ENCODE data around the gene TMCC2.

TMCC2 gene

GRCh38 chr1:205241366-205242030, 13.8 kb downstream of the TMCC2 start:
- no peak for DNase-seq

GRCh38 chr1:205243350-205244191, 15.8 kb downstream of the TMCC2 start:
- no peak for DNase-seq

DNA sequence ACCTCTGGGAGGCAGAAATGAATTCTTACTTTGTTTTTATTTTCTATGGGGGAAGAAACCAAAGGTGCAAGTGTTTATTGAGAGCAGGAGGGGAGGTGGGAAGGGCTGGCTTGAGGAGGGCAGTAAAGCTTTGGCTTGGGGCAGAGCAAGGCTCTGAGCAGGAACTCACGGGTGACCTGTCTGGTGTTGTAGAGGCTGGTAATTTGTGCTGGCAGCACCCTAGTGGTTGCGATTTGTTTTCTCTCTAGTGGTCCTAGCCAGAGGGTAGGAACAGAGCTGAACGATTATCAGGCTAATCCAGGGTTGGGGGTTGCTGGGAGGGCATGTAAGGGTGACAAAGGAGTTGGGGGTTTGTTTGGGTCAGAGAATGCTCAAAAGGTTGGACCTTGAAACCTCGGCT, 16.6 kb downstream of the TMCC2 start:
- no peak for DNase-seq

DNA sequence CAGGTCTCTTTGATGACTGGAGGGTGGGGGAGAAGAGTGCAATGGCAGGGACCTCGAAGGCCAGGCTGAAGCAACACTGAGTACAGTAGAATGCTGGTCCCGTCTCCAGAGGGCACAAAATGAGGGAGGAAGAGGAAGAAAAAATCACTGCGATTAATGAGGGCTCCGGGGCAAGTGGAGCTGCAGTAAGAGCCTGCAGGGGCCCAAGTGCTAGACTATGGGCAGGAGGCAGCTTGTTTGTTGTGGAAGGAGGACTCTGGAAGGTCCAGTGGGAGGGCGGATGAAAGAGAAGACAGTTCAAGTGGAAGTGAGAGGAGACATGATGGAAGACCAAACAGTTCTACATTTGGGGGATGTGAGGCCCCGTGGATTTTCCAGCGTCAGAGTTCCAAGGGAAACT, 17.4 kb downstream of the TMCC2 start:
- no peak for DNase-seq

GRCh38 chr1:205246351-205247119, 18.8 kb downstream of the TMCC2 start:
- no peak for DNase-seq

- DNase-seq = no peak
These were observed 19.6 kb downstream of the TMCC2 start for GRCh38 chr1:205247130-205247921.

DNA sequence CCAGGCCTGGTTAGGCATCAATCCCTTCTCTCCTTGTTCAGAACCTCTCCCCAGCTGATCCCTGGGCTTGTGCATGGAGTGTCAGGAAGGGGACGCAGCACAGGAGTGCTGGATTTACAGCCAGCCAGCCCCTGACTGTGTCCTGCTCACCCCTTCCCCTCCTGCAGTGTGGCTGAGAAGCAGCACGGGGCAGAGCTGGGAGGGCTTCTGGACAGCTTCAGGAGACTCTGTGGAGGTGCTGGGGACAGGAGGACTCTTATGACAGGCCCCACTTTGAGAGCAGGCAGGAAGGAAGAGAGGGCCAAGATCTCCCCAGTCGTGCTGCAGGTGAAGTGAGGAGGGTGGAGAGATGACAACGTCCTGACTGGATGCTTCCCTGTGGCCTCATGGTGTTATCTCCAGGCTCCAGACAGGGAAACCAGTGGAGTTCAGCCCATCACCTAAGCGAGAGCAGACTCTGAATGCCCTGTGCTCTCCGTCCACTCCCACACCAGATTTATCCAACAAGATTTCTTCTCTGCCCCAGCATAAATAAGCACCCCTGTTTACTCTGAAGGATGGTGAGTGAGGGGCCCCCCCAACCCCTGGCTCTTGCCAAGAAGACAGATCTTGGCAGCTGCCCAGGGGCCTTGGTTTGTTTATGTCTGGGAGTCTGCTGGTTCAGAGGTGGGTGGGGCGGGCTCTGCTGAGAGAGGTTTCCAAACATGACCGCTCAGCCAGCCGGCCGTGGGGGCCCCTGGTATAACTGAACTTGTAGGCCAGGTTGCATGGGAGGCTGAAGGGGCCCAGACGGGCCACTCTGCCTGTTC, 21.3 kb downstream of the TMCC2 start:
- DNase-seq = no peak

DNA sequence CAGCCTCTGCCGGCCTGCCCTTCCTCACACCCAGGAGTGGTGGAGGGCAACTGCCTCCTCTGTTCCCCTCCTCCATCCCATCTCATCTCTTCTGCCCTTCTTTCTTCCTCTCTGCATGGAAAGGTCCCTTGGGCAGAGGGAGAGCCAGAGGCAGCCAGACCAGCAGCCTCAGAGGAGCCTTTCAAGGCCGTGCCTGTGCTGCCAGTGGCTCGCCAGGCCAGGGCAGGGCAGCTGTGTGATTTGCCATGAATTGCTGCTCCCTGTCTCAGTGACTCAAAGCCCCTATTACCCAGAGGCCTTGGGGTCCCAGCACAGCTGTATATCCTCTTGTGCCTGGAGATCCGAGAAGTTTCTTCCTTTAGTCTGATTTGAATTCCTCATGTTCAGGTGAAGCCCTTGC, 21.9 kb downstream of the TMCC2 start:
- DNase-seq = no peak

DNA sequence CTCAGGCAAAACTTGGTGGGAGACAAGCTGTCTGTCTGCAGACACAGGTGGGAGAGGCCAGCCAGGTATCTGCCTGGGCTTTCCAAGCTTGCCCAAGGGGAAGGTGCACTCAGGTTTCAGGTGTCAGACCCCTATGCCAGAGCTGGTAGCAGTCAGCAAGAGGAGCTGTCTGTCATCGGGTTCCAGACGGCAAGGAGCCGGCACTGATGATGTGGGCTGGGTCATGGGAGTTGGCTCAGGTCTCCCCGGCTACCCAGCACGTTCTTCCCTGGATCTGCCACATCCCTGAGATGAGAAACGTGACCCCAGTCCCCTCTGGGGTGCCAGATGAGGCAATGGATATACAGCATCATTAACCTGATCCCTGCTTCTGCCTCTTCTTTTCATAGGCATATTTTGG, 23.0 kb downstream of the TMCC2 start:
- DNase-seq = no peak

DNA sequence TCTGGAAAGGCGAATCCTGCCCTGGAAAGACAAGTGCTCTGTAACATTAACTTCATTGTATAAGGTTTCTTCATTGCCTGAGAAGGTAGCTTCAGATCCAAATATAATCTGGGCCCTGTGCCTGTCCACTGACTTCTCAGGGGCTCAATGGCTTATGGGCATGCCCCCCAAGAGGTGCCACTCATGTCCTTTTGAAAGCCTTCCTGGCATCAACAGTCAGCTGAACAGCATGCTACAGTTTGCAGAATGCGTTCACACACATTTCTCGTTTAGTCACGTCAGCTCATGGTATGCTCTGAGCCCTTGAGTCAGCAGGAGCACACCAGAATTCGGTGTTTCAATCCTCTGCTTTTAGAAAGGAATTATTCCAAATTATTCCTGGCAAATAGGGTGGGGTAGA, 23.8 kb downstream of the TMCC2 start:
- DNase-seq = no peak

DNA sequence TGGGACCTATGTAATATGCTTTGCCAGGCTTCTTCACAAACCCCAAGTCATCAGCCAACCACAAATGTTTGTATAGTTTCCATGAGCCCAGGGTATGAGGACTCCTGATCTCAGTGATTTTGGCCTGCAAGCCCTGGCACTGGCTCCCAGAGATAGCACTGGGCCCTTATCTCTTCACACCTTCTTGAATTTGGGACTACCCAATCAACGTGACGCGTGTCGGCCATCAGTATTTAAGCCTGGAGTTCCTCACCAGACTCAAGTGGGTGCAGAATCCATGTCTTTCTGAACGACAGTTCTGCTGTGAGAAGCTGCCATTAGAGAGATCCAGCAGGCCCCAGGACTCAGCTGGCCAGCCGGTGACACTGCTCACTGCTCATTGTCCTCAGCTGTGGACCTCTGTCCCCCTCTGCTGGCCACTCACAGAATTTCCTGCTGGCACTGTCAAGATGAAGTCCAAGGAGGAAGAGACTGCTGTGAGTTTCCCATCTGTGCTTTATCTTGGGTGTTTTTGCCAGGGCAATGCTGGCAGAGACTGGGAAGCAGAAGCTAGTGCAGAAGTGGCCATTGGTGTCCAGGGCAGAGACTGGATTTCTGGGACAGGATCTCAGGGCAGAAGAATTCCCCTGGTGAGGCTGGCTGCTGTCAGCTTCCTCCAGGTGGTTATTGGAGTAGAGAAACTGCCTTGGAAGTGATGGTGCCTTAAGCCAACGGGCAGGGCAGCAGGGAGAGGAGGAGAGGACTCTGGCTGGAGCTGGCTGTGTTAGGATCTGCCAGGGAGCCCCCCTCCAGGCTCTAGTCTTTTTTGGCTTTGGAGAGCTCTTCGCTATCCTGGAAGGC, 28.4 kb downstream of the TMCC2 start:
- peak; percentile 92 to 96 (median 93) for DNase-seq

DNA sequence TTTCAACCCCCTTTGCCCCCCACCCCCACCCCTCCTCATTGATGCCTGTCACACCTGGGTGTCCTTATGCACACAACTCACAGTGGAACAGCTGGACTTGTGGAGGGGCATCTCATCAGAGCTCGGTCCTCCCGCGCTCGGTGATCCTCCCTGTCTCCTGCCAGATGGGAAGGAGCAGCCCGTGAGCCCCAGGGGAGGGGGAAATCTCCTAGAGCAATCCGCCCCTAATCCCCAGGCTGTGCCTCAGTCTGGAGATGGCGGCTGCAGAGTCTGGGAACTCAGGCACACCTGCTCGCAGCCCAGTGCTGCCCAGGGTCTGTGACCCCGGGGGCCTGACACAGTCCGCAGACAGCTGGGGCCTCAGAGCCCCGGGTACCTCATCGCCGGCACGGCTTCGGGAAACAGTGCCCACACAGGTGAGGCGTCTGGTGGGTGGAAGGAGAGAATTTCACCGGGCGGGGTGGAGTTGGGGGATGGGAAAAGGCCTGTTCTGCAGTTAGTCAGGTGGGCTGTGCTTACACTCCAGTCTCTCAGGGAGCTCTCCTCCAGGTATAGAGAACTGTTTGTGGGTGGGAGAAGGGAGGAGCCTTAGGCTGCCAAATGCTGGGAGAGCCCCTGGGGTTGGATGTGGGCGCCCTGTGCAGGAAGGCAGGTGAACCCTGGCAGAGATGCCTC, 29.3 kb downstream of the TMCC2 start:
- no peak for DNase-seq

DNA sequence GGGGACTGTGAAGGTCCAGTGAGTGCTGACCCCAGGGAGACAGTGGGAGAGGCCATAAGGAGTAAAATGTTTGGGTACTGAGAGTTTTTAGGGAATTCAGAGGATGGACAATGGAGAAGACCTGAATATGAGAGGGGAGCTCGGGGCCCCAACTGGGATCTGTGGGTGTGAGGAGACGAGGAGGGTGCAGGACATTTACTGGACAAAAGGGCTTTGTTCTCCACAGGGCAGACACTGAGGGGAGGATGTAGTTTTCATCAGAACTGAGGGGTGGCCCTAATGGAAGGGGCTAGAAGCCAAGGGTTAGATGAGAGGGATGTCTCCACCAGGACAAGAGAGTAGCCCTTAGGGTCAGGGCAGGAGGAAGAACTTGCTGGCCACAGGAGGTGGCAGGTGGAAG, 30.0 kb downstream of the TMCC2 start:
- DNase-seq = no peak

DNA sequence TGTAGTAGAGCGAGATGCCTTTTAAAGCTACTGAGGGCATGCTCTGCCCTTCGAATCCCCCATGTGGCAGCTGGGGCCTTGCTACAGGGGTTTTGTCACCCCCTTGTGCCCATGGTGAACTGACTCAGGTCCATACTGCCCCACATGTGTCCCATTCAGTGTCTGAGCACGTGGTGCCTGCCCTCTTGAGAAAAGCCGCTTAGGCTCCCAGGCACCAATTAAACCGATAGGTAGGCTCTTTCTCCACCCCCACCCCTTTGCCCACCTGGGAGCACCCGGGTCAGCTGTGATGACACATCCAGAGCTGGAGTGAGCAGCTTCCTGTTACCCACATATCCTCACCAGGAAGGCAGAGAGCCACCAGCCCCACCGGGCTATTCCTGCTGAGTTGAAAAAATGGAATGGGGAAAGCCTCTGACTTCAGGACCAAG, 30.5 kb downstream of the TMCC2 start:
- DNase-seq = peak in 2 of 3 donors; percentile 31 to 43

DNA sequence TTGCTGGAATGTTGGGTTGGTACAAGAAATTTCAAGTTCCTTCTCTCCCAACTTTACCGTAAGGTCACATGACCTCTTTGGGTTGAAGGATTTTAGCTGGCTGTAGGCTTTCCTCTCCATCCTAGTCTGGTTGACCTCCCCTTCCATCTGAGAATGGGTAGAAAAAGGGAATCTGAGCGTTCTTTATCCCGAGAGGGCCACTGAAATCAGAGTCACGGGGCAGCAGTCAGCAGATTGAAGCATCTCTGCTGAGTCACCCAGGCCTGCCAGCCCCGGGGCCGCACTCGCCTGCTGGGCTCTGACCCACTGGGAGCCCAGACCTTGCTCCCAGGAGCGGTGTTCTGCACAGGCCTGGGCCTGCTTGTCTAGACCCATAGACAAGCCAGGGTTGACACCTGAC, 31.0 kb downstream of the TMCC2 start:
- DNase-seq = peak; percentile 73 to 86 (median 80)

- DNase-seq = peak; percentile 34 to 63 (median 40)
These were observed 31.6 kb downstream of the TMCC2 start for GRCh38 chr1:205259324-205259832.

- DNase-seq = no peak
These were observed 32.3 kb downstream of the TMCC2 start for GRCh38 chr1:205259998-205260397.

GRCh38 chr1:205260948-205261732, 33.4 kb downstream of the TMCC2 start:
- peak; percentile 83 to 84 (median 84) for DNase-seq

All from suppressor macrophage treated with lipopolysaccharide for 1 hour (primary cell).